Measurements from ENCODE around the gene DGKQ.

Gene DGKQ

GRCh38 chr4:914531-914930, 58.8 kb downstream of the DGKQ start:
- TF ChIP-seq EZH2phosphoT487 (IDR thresholded peaks at IDR 0.05; ENCODE audit: borderline replicate concordance, low read length) (no peak), CTCF (IDR thresholded peaks at IDR 0.05; ENCODE audit: low read depth, low read length, poor library complexity, severe bottlenecking) (no peak)
- Histone ChIP-seq H3K4me3 (ENCODE audit: low read length) (peak overlapping the region; percentile 58; the same call in 1 of the 2 replicates), H3K4me2 (ENCODE audit: low read length) (peak overlapping the region; percentile 79), H3K36me3 (ENCODE audit: control insufficient read depth, low read length) (peaks cover 19% of the 10 kb centered on the region), H3F3A (ENCODE audit: control insufficient read depth, insufficient read depth) (no peaks in the 10 kb centered on the region; the same call in 1 of the 2 replicates), H3K4me1 (ENCODE audit: control insufficient read depth, low read length) (peaks cover 21% of the 10 kb centered on the region), H3K27me3 (ENCODE audit: control insufficient read depth, low read length) (no peaks in the 10 kb centered on the region), H3K9me2 (replicated peaks; ENCODE audit: control insufficient read depth, low read length) (no peaks in the 10 kb centered on the region), H4K20me1 (ENCODE audit: control insufficient read depth, insufficient read depth, low read depth, low read length) (peaks cover 25% of the 10 kb centered on the region), H3K27ac (ENCODE audit: low read depth, low read length) (no peak overlapping the region), H3K9me3 (ENCODE audit: control insufficient read depth, insufficient read depth, low read length) (peaks cover 6% of the 10 kb centered on the region; the same call in 1 of the 2 replicates), H3K79me2 (ENCODE audit: control insufficient read depth, low read length) (peaks cover 61% of the 10 kb centered on the region)

- no peak overlapping the region for H3K4me3 ChIP-seq (ENCODE audit: low read length)
- no peak overlapping the region for H3K4me2 ChIP-seq (ENCODE audit: low read length)
- peaks cover 25% of the 10 kb centered on the region for H4K20me1 ChIP-seq (ENCODE audit: control insufficient read depth, insufficient read depth, low read depth, low read length)
- peaks cover 21% of the 10 kb centered on the region for H3K4me1 ChIP-seq (ENCODE audit: control insufficient read depth, low read length)
- peaks cover 49% of the 10 kb centered on the region for H3K79me2 ChIP-seq (ENCODE audit: control insufficient read depth, low read length)
- H3F3A ChIP-seq (ENCODE audit: control insufficient read depth, insufficient read depth) = no peaks in the 10 kb centered on the region; the same call in 1 of the 2 replicates
- H3K9me3 ChIP-seq (ENCODE audit: control insufficient read depth, insufficient read depth, low read length) = peaks cover 4% of the 10 kb centered on the region; the same call in 1 of the 2 replicates
- H3K27ac ChIP-seq (ENCODE audit: low read depth, low read length) = no peak overlapping the region
- no peaks in the 10 kb centered on the region for H3K27me3 ChIP-seq (ENCODE audit: control insufficient read depth, low read length)
- no peaks in the 10 kb centered on the region for H3K9me2 ChIP-seq (replicated peaks; ENCODE audit: control insufficient read depth, low read length)
- TF ChIP-seq EZH2phosphoT487 (IDR thresholded peaks at IDR 0.05; ENCODE audit: borderline replicate concordance, low read length) (no peak), CTCF (IDR thresholded peaks at IDR 0.05; ENCODE audit: low read depth, low read length, poor library complexity, severe bottlenecking) (no peak)
- peaks cover 25% of the 10 kb centered on the region for H3K36me3 ChIP-seq (ENCODE audit: control insufficient read depth, low read length)
Observed at GRCh38 chr4:913280-913618, 60.1 kb downstream of the DGKQ start.

- Histone ChIP-seq H3K9me2 (replicated peaks; ENCODE audit: control insufficient read depth, low read length) (no peaks in the 10 kb centered on the region), H3K79me2 (ENCODE audit: control insufficient read depth, low read length) (peaks cover 44% of the 10 kb centered on the region), H3K36me3 (ENCODE audit: control insufficient read depth, low read length) (peaks cover 30% of the 10 kb centered on the region), H3K4me1 (ENCODE audit: control insufficient read depth, low read length) (peaks cover 21% of the 10 kb centered on the region), H3K27ac (ENCODE audit: low read depth, low read length) (no peak overlapping the region), H3K4me2 (ENCODE audit: low read length) (no peak overlapping the region), H4K20me1 (ENCODE audit: control insufficient read depth, insufficient read depth, low read depth, low read length) (peaks cover 25% of the 10 kb centered on the region), H3K4me3 (ENCODE audit: low read length) (no peak overlapping the region), H3K27me3 (ENCODE audit: control insufficient read depth, low read length) (no peaks in the 10 kb centered on the region), H3F3A (ENCODE audit: control insufficient read depth, insufficient read depth) (no peaks in the 10 kb centered on the region; the same call in 1 of the 2 replicates), H3K9me3 (ENCODE audit: control insufficient read depth, insufficient read depth, low read length) (no peaks in the 10 kb centered on the region)
- no peak for TF ChIP-seq CTCF (IDR thresholded peaks at IDR 0.05; ENCODE audit: low read depth, low read length, poor library complexity, severe bottlenecking)
- TF ChIP-seq EZH2phosphoT487 (IDR thresholded peaks at IDR 0.05; ENCODE audit: borderline replicate concordance, low read length) = no peak
Observed at GRCh38 chr4:912548-913279, 60.7 kb downstream of the DGKQ start.

All from DOHH2 (cell line).